Keratinocyte (primary cell): Measurements from ENCODE around the gene PLCD4.

Experiments
- EZH2 ChIP-seq: IDR thresholded peaks from one replicate; pipeline ENCODE4 v1.6.1; 2012; ENCODE audit warnings: inconsistent platforms, mild to moderate bottlenecking, low read length, moderate library complexity
- TF ChIP-seq, protein P1 (sequence below), 3 experiments: IDR thresholded peaks in 1 of 3; conservative IDR thresholded peaks in 1 of 3; optimal IDR thresholded peaks in 1 of 3; 2 replicates in 2 of 3; 3 replicates in 1 of 3; pipeline versions ENCODE3 to v1.5.1; 2011; ENCODE audit warnings: low read length in 3 of 3, mild to moderate bottlenecking in 3 of 3, moderate library complexity in 2 of 3, control low read depth in 1 of 3, inconsistent platforms in 1 of 3; ENCODE audit not compliant: insufficient read depth in 2 of 3; ENCODE audit errors: extremely low read depth in 1 of 3

DNA sequence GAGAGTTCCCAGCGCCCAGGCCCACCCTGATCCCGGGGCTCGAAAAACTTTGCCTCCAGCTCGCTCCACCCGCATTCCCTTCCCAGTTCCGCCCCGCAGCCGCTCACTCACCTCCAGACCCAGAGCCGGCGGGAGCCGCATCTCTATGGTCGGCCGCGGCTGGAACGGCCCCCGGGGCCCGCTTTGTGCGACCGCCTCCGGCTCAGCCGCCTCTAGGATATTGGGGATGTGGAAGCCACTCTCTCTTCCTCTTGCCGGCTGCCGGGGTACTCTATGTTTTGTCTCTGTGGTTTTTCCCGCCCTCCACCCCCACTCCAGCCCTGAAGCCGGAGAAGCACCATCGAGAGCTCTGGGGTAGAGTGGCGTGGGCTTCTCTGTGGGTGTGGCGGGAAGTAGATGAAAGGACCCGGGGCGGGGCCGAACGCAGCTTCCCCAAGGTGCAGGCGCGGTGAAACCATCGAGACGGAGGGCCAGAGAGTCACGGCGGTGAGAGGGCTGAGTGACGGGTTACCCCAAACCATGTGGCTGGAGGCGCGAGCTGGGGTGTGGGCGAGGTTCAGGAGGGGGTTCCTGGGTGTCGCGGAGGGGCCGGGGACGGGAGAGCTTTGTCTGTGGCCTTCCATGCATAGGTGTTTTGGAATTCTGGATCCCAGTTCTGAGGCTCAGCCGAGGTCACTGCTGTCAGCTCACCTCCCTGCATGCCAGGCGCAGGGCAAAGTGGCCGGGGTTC is 51.7 kb downstream of the PLCD4 start, which contains the start of the genes BCS1L and ZNF142:
- TF ChIP-seq, protein P1, sequence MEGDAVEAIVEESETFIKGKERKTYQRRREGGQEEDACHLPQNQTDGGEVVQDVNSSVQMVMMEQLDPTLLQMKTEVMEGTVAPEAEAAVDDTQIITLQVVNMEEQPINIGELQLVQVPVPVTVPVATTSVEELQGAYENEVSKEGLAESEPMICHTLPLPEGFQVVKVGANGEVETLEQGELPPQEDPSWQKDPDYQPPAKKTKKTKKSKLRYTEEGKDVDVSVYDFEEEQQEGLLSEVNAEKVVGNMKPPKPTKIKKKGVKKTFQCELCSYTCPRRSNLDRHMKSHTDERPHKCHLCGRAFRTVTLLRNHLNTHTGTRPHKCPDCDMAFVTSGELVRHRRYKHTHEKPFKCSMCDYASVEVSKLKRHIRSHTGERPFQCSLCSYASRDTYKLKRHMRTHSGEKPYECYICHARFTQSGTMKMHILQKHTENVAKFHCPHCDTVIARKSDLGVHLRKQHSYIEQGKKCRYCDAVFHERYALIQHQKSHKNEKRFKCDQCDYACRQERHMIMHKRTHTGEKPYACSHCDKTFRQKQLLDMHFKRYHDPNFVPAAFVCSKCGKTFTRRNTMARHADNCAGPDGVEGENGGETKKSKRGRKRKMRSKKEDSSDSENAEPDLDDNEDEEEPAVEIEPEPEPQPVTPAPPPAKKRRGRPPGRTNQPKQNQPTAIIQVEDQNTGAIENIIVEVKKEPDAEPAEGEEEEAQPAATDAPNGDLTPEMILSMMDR (optimal IDR thresholded peaks at IDR 0.05 in 1 of 3, IDR thresholded peaks at IDR 0.05 in 1 of 3, conservative IDR thresholded peaks at IDR 0.05 in 1 of 3; ENCODE audit: extremely low read depth in 1 of 3, insufficient read depth in 2 of 3, low read length in 3 of 3), result no peak
- no peak for TF ChIP-seq EZH2
